ENCODE data around the gene TFIP11.

The TFIP11 gene

DNA sequence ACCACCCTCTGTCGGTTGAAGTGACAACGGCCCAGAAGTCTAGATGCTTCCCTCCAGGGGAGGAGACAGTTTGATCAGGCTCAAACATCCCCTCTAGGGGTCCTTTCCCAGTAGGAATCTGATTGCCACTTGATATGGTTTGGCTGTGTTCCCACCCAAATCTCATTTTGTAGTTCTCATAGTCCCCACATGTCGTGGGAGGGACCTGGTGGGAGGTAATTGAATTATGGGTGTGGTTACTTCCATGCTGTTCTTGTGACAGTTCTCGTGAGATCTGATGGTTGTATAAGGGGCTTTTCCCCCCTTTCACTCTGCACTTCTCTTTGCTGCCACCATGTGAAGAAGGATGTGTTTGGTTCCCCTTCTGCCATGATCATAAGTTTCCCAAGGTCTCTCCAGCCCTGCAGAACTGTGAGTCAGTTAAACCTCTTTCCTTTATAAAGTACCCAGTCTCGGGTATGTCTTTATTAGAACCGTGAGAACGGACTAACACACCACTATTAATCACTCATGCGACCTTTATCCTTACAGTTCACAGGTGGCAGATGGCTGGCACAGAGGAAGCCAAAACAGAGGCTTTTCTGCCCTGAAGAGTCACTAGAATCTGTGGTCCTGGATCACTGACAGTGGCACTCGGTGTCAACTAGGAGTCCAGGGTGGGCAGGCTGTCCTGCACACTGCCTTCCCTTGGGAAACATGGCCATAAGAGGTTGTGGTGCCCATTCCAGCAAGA lies 61.7 kb downstream of the TFIP11 start:
- H3K27ac ChIP-seq (replicated peaks) = no peak overlapping the region
- H3K4me3 ChIP-seq (replicated peaks; ENCODE audit: insufficient read depth, low read length) = no peak overlapping the region
- no peaks in the 10 kb centered on the region for H3K27me3 ChIP-seq (ENCODE audit: insufficient read depth, poor library complexity, severe bottlenecking)
- DNase-seq (ENCODE audit: low read depth in 1 of 2, low spot score in 1 of 2) = no peak
- TF ChIP-seq REST (IDR thresholded peaks at IDR 0.05; ENCODE audit: insufficient replicate concordance, low read depth) = no peak
- TF ChIP-seq SPI1 (IDR thresholded peaks at IDR 0.05; ENCODE audit: borderline replicate concordance, low read depth) = no peak
- no peak for TF ChIP-seq CTCF (IDR thresholded peaks at IDR 0.05; ENCODE audit: insufficient read depth, low read length)
- TF ChIP-seq POLR2AphosphoS5 (IDR thresholded peaks at IDR 0.05; ENCODE audit: low read depth) = no peak
- no peak for TF ChIP-seq GABPA (IDR thresholded peaks at IDR 0.05; ENCODE audit: low read depth)

GRCh38 chr22:26448941-26449340 lies 63.3 kb downstream of the TFIP11 start:
- Histone ChIP-seq H3K27ac (replicated peaks) (no peak overlapping the region), H3K4me3 (replicated peaks; ENCODE audit: insufficient read depth, low read length) (no peak overlapping the region), H3K27me3 (ENCODE audit: insufficient read depth, poor library complexity, severe bottlenecking) (no peaks in the 10 kb centered on the region)
- DNase-seq (ENCODE audit: low read depth in 1 of 2, low spot score in 1 of 2) = no peak
- TF ChIP-seq REST (IDR thresholded peaks at IDR 0.05; ENCODE audit: insufficient replicate concordance, low read depth) (no peak), SPI1 (IDR thresholded peaks at IDR 0.05; ENCODE audit: borderline replicate concordance, low read depth) (no peak), CTCF (IDR thresholded peaks at IDR 0.05; ENCODE audit: insufficient read depth, low read length) (no peak), GABPA (IDR thresholded peaks at IDR 0.05; ENCODE audit: low read depth) (no peak), POLR2AphosphoS5 (IDR thresholded peaks at IDR 0.05; ENCODE audit: low read depth) (no peak)

DNA sequence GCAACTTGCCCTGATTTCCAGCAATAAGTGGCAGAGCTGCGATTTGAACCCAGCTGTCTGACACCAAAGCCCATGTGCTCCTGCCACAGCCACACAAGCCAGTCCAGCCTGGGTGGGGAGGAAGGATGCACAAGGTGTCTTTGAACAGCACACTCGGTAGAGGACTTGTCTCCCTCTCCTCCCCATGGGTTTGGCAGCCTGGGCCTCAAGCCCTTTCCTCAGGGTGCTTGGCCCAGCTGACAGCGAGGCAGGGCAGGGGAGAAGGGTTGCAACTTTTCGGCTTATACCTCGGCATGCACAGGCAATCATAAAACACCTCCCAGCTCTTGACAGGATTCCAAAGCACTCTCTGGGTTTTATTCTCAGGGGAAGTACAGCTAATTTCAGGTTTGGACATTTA lies 63.9 kb downstream of the TFIP11 start:
- no peak overlapping the region for H3K4me3 ChIP-seq (replicated peaks; ENCODE audit: insufficient read depth, low read length)
- H3K27ac ChIP-seq (replicated peaks) = no peak overlapping the region
- no peaks in the 10 kb centered on the region for H3K27me3 ChIP-seq (ENCODE audit: insufficient read depth, poor library complexity, severe bottlenecking)
- TF ChIP-seq POLR2AphosphoS5 (IDR thresholded peaks at IDR 0.05; ENCODE audit: low read depth) (no peak), REST (IDR thresholded peaks at IDR 0.05; ENCODE audit: insufficient replicate concordance, low read depth) (no peak), SPI1 (IDR thresholded peaks at IDR 0.05; ENCODE audit: borderline replicate concordance, low read depth) (no peak), GABPA (IDR thresholded peaks at IDR 0.05; ENCODE audit: low read depth) (no peak), CTCF (IDR thresholded peaks at IDR 0.05; ENCODE audit: insufficient read depth, low read length) (no peak)
- DNase-seq (ENCODE audit: low read depth in 1 of 2, low spot score in 1 of 2) = no peak

Measured in HL-60 (cell line).